DOHH2 (cell line): Measurements from ENCODE around the gene GTF2A1L.

Experiments used
- H3F3A ChIP-seq: fragments of 200-600 bp; sonication (generic), shearing (Covaris generic); 2 replicates; pipeline ENCODE4 v1.6.0; 2016; ENCODE audit warnings: antibody characterized with exemption, mild to moderate bottlenecking; ENCODE audit not compliant: control insufficient read depth, insufficient read depth
- H3K27ac ChIP-seq: fragments of 200-600 bp; sonication (generic); 2 replicates; pipeline ENCODE4 v1.5.1; 2014; ENCODE audit warnings: low read depth, mild to moderate bottlenecking, low read length, moderate library complexity
- H3K27me3 ChIP-seq: fragments of 200-600 bp; sonication (generic); 2 replicates; pipeline ENCODE4 v1.6.1; 2014; ENCODE audit warnings: mild to moderate bottlenecking, low read length, mixed read lengths; ENCODE audit not compliant: control insufficient read depth
- H3K36me3 ChIP-seq: fragments of 200-600 bp; sonication (generic); 2 replicates; pipeline ENCODE4 v1.6.1; 2014; ENCODE audit warnings: mild to moderate bottlenecking, low read length, moderate library complexity, mixed read lengths; ENCODE audit not compliant: control insufficient read depth
- H3K4me1 ChIP-seq: fragments of 200-600 bp; sonication (generic); 2 replicates; pipeline ENCODE4 v1.6.1; 2014; ENCODE audit warnings: mild to moderate bottlenecking, low read length, mixed read lengths; ENCODE audit not compliant: control insufficient read depth
- H3K4me2 ChIP-seq: fragments of 200-600 bp; sonication (generic); 2 replicates; pipeline ENCODE4 v1.6.0; 2014; ENCODE audit warnings: mild to moderate bottlenecking, low read length, moderate library complexity
- H3K4me3 ChIP-seq: fragments of 200-600 bp; sonication (generic); 2 replicates; pipeline ENCODE4 v1.5.1; 2014; ENCODE audit warnings: mild to moderate bottlenecking, low read length, mixed read lengths
- H3K79me2 ChIP-seq: fragments of 200-600 bp; sonication (generic); 2 replicates; pipeline ENCODE4 v1.6.1; 2014; ENCODE audit warnings: mild to moderate bottlenecking, low read length, mixed read lengths; ENCODE audit not compliant: control insufficient read depth
- H3K9me2 ChIP-seq: fragments of 200-600 bp; sonication (generic); replicated peaks from 2 replicates; pipeline ENCODE4 v1.6.1; 2014; ENCODE audit warnings: mild to moderate bottlenecking, low read length, mixed read lengths; ENCODE audit not compliant: control insufficient read depth
- H3K9me3 ChIP-seq: fragments of 200-600 bp; sonication (generic); 2 replicates; pipeline ENCODE4 v1.6.1; 2014; ENCODE audit warnings: antibody characterized with exemption, low read length, mixed read lengths; ENCODE audit not compliant: control insufficient read depth, insufficient read depth
- H4K20me1 ChIP-seq: fragments of 200-600 bp; sonication (generic); 2 replicates; pipeline ENCODE4 v1.6.0; 2014; ENCODE audit warnings: low read depth, mild to moderate bottlenecking, antibody characterized with exemption, low read length, moderate library complexity; ENCODE audit not compliant: control insufficient read depth, insufficient read depth
- EZH2phosphoT487 ChIP-seq: fragments of 200-600 bp; sonication (generic); IDR thresholded peaks from 2 replicates; pipeline ENCODE4 v1.6.1; 2017; ENCODE audit warnings: borderline replicate concordance, mild to moderate bottlenecking, antibody characterized with exemption, low read length, moderate library complexity, mixed read lengths
- TF ChIP-seq, protein P1 (sequence below): fragments of 200-600 bp; sonication (generic); IDR thresholded peaks from one replicate; pipeline ENCODE4 v1.5.1; 2014; ENCODE audit warnings: antibody characterized with exemption, mild to moderate bottlenecking, low read depth, low read length; ENCODE audit not compliant: poor library complexity, severe bottlenecking

The GTF2A1L gene

DNA sequence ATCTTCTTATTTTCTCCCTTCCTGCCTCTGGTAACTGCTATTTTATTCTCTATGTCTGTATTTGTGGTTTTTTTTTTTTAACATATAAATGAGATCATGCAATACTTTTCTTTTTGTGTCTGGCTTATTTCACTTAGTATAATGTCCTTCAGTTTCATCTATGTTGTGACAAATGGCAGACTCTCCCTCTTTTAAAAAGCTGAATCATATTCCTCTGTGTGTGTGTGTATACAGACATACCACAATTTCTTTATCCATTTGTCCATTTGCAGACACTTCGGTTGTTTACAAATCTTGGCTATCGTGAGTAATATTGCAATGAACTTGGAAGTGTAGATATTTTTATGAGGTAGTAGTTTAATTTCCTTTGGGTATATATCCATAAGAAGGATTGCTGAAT, 7.0 kb downstream of the GTF2A1L start:
- H3K9me2 ChIP-seq: no peaks in the 10 kb centered on the region
- no peaks in the 10 kb centered on the region for H3K9me3 ChIP-seq
- TF ChIP-seq, protein P1, sequence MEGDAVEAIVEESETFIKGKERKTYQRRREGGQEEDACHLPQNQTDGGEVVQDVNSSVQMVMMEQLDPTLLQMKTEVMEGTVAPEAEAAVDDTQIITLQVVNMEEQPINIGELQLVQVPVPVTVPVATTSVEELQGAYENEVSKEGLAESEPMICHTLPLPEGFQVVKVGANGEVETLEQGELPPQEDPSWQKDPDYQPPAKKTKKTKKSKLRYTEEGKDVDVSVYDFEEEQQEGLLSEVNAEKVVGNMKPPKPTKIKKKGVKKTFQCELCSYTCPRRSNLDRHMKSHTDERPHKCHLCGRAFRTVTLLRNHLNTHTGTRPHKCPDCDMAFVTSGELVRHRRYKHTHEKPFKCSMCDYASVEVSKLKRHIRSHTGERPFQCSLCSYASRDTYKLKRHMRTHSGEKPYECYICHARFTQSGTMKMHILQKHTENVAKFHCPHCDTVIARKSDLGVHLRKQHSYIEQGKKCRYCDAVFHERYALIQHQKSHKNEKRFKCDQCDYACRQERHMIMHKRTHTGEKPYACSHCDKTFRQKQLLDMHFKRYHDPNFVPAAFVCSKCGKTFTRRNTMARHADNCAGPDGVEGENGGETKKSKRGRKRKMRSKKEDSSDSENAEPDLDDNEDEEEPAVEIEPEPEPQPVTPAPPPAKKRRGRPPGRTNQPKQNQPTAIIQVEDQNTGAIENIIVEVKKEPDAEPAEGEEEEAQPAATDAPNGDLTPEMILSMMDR: no peak
- TF ChIP-seq EZH2phosphoT487: no peak
- H3K79me2 ChIP-seq: no peaks in the 10 kb centered on the region
- no peaks in the 10 kb centered on the region for H3F3A ChIP-seq
- H3K27ac ChIP-seq: no peak overlapping the region
- no peak overlapping the region for H3K4me3 ChIP-seq
- no peaks in the 10 kb centered on the region for H3K4me1 ChIP-seq
- no peaks in the 10 kb centered on the region for H3K36me3 ChIP-seq
- H3K27me3 ChIP-seq: no peaks in the 10 kb centered on the region
- H4K20me1 ChIP-seq: no peaks in the 10 kb centered on the region
- H3K4me2 ChIP-seq: no peak overlapping the region

GRCh38 chr2:48626047-48626446, 8.4 kb downstream of the GTF2A1L start:
- no peaks in the 10 kb centered on the region for H3K27me3 ChIP-seq
- H3K9me3 ChIP-seq: no peaks in the 10 kb centered on the region
- H3K79me2 ChIP-seq: no peaks in the 10 kb centered on the region
- no peak overlapping the region for H3K4me2 ChIP-seq
- H3K36me3 ChIP-seq: no peaks in the 10 kb centered on the region
- no peak overlapping the region for H3K27ac ChIP-seq
- no peaks in the 10 kb centered on the region for H3K9me2 ChIP-seq
- no peak for TF ChIP-seq EZH2phosphoT487
- TF ChIP-seq, protein P1: no peak
- no peaks in the 10 kb centered on the region for H4K20me1 ChIP-seq
- no peaks in the 10 kb centered on the region for H3K4me1 ChIP-seq
- H3K4me3 ChIP-seq: no peak overlapping the region
- H3F3A ChIP-seq: no peaks in the 10 kb centered on the region

- no peaks in the 10 kb centered on the region for H3K9me2 ChIP-seq
- peaks cover 2% of the 10 kb centered on the region for H3K27me3 ChIP-seq
- no peaks in the 10 kb centered on the region for H3K36me3 ChIP-seq
- H3K4me3 ChIP-seq: no peak overlapping the region
- no peak overlapping the region for H3K27ac ChIP-seq
- H3K79me2 ChIP-seq: no peaks in the 10 kb centered on the region
- no peaks in the 10 kb centered on the region for H4K20me1 ChIP-seq
- H3K4me1 ChIP-seq: no peaks in the 10 kb centered on the region
- no peaks in the 10 kb centered on the region; the same call in 1 of the 2 replicates for H3K9me3 ChIP-seq
- no peaks in the 10 kb centered on the region for H3F3A ChIP-seq
- H3K4me2 ChIP-seq: no peak overlapping the region
- TF ChIP-seq, protein P1: no peak
- TF ChIP-seq EZH2phosphoT487: no peak
Observed at GRCh38 chr2:48633143-48633542, 15.5 kb downstream of the GTF2A1L start.
